Stomach smooth muscle (tissue), 2 donors: ENCODE results near the gene RUBCNL.
"Not testable (repeated sequence)": the region's sequence is repeated elsewhere in the genome, so short reads cannot be mapped to it uniquely, and the experiment has no call there.

Source experiments
- H3K27ac ChIP-seq: one replicate; pipeline ENCODE4 v1.7.0; 2013; ENCODE audit warnings: mild to moderate bottlenecking, low read length, inconsistent platforms
- H3K27me3 ChIP-seq, 2 donors: one replicate each; pipeline ENCODE4 v1.7.0; 2013; ENCODE audit warnings: low read length in 2 of 2; ENCODE audit not compliant: insufficient read depth in 2 of 2, control insufficient read depth in 1 of 2
- H3K36me3 ChIP-seq, 2 donors: one replicate each; pipeline ENCODE4 v1.7.0; 2013; ENCODE audit warnings: low read length in 2 of 2; ENCODE audit not compliant: control insufficient read depth in 2 of 2, insufficient read depth in 2 of 2
- H3K4me1 ChIP-seq: one replicate; pipeline ENCODE4 v1.7.0; 2013; ENCODE audit warnings: low read length; ENCODE audit not compliant: control insufficient read depth, insufficient read depth
- H3K4me3 ChIP-seq, 2 donors: one replicate each; pipeline ENCODE4 v1.7.0; 2013; ENCODE audit warnings: low read length in 2 of 2
- H3K9ac ChIP-seq, 2 donors: one replicate each; pipeline ENCODE4 v1.7.0; 2013; ENCODE audit warnings: low read length in 2 of 2, mild to moderate bottlenecking in 1 of 2
- H3K9me3 ChIP-seq, 2 donors: one replicate each; pipeline ENCODE4 v1.7.0; 2013; ENCODE audit warnings: low read length in 2 of 2; ENCODE audit not compliant: control insufficient read depth in 2 of 2
- donor health status: healthy.
- donor health status: Pancreatic carcinoma.

Gene RUBCNL

GRCh38 chr13:46387064-46387851, at the start of gene RUBCNL:
TSS of gene RUBCNL (minus strand) at chr13:46387252. CDS start at chr13:46372475, 14,777 bp downstream.
- H3K4me3 ChIP-seq = peak within 1 kb of the TSS; percentile 44 to 52
- peak within 1 kb of the TSS in 1 of 2 donors; percentile 16 for H3K9ac ChIP-seq
- H3K4me1 ChIP-seq = peaks cover 4% of the 10 kb centered on the region
- H3K27ac ChIP-seq = no peak within 1 kb of the TSS
- peaks cover 9 to 12% of the 10 kb centered on the region in 2 donors for H3K27me3 ChIP-seq
- no peaks in the 10 kb centered on the region for H3K36me3 ChIP-seq
- H3K9me3 ChIP-seq = no peaks in the 10 kb centered on the region

- not testable (repeated sequence) for H3K4me1 ChIP-seq, H3K4me3 ChIP-seq, H3K27me3 ChIP-seq, H3K36me3 ChIP-seq, H3K27ac ChIP-seq, H3K9ac ChIP-seq, H3K9me3 ChIP-seq
These were observed 42.5 kb upstream of the RUBCNL start for GRCh38 chr13:46429558-46429957.

GRCh38 chr13:46405457-46405856, 18.4 kb upstream of the RUBCNL start:
- H3K9me3 ChIP-seq = no peaks in the 10 kb centered on the region
- no peaks in the 10 kb centered on the region for H3K4me1 ChIP-seq
- H3K27ac ChIP-seq = no peak overlapping the region
- H3K9ac ChIP-seq = no peak overlapping the region
- no peaks in the 10 kb centered on the region for H3K36me3 ChIP-seq
- H3K27me3 ChIP-seq = no peaks in the 10 kb centered on the region
- H3K4me3 ChIP-seq = no peak overlapping the region

- Histone ChIP-seq H3K36me3 (no peaks in the 10 kb centered on the region), H3K27ac (no peak overlapping the region)
These were observed 17.7 kb upstream of the RUBCNL start for GRCh38 chr13:46404733-46405100.

GRCh38 chr13:46403851-46404732, 17.0 kb upstream of the RUBCNL start:
- Histone ChIP-seq H3K27me3 (no peaks in the 10 kb centered on the region), H3K27ac (no peak overlapping the region), H3K9me3 (no peaks in the 10 kb centered on the region), H3K36me3 (no peaks in the 10 kb centered on the region), H3K9ac (no peak overlapping the region), H3K4me3 (no peak overlapping the region), H3K4me1 (no peaks in the 10 kb centered on the region)

More at GRCh38 chr13:46404733-46405100, 17.7 kb upstream of the RUBCNL start:
- H3K9me3 ChIP-seq = no peaks in the 10 kb centered on the region
- H3K4me1 ChIP-seq = no peaks in the 10 kb centered on the region
- no peak overlapping the region for H3K9ac ChIP-seq
- no peak overlapping the region for H3K4me3 ChIP-seq
- no peaks in the 10 kb centered on the region for H3K27me3 ChIP-seq

GRCh38 chr13:46402178-46402577, 15.1 kb upstream of the RUBCNL start:
- Histone ChIP-seq H3K27ac (no peak overlapping the region), H3K4me3 (no peak overlapping the region), H3K9ac (no peak overlapping the region), H3K36me3 (no peaks in the 10 kb centered on the region), H3K4me1 (no peaks in the 10 kb centered on the region), H3K27me3 (no peaks in the 10 kb centered on the region), H3K9me3 (no peaks in the 10 kb centered on the region)

GRCh38 chr13:46401432-46401831, 14.4 kb upstream of the RUBCNL start:
- Histone ChIP-seq H3K4me3 (no peak overlapping the region), H3K27me3 (no peaks in the 10 kb centered on the region), H3K36me3 (no peaks in the 10 kb centered on the region), H3K4me1 (no peaks in the 10 kb centered on the region), H3K27ac (no peak overlapping the region), H3K9ac (no peak overlapping the region), H3K9me3 (no peaks in the 10 kb centered on the region)

- Histone ChIP-seq H3K4me1 (no peaks in the 10 kb centered on the region), H3K27me3 (no peaks in the 10 kb centered on the region)
These were observed 9.3 kb upstream of the RUBCNL start for GRCh38 chr13:46396341-46396740.

GRCh38 chr13:46392967-46393366, 5.9 kb upstream of the RUBCNL start:
- no peak overlapping the region for H3K9ac ChIP-seq
- H3K4me1 ChIP-seq = no peaks in the 10 kb centered on the region
- no peaks in the 10 kb centered on the region for H3K27me3 ChIP-seq
- H3K9me3 ChIP-seq = no peaks in the 10 kb centered on the region
- no peak overlapping the region for H3K4me3 ChIP-seq
- H3K36me3 ChIP-seq = no peaks in the 10 kb centered on the region
- no peak overlapping the region for H3K27ac ChIP-seq

More at GRCh38 chr13:46396341-46396740, 9.3 kb upstream of the RUBCNL start:
- Histone ChIP-seq H3K9me3 (no peaks in the 10 kb centered on the region), H3K27ac (no peak overlapping the region), H3K36me3 (no peaks in the 10 kb centered on the region), H3K9ac (no peak overlapping the region), H3K4me3 (no peak overlapping the region)

GRCh38 chr13:46389457-46390451, 2.7 kb upstream of the RUBCNL start:
- Histone ChIP-seq H3K4me1 (peaks cover 4% of the 10 kb centered on the region), H3K9me3 (no peaks in the 10 kb centered on the region), H3K27ac (no peak overlapping the region), H3K4me3 (no peak overlapping the region), H3K27me3 (peaks cover 9 to 12% of the 10 kb centered on the region in 2 donors), H3K36me3 (no peaks in the 10 kb centered on the region), H3K9ac (no peak overlapping the region)
